ENCODE results near the gene GLYR1.

GRCh38 chr16:4788910-4789309 is 58.2 kb downstream of the GLYR1 start:
- TF ChIP-seq SP1 (IDR thresholded peaks at IDR 0.05) (no peak), BHLHE40 (IDR thresholded peaks at IDR 0.05; ENCODE audit: borderline replicate concordance) (no peak), ELF4 (IDR thresholded peaks at IDR 0.05) (no peak), ZNF384 (IDR thresholded peaks at IDR 0.05) (no peak), HDGF (IDR thresholded peaks at IDR 0.05; ENCODE audit: borderline replicate concordance) (no peak), FOXK2 (IDR thresholded peaks at IDR 0.05) (no peak), NFRKB (IDR thresholded peaks at IDR 0.05) (no peak)

Data from HEK293T (cell line).